ENCODE results near the gene AURKAIP1.

Gene AURKAIP1

DNA sequence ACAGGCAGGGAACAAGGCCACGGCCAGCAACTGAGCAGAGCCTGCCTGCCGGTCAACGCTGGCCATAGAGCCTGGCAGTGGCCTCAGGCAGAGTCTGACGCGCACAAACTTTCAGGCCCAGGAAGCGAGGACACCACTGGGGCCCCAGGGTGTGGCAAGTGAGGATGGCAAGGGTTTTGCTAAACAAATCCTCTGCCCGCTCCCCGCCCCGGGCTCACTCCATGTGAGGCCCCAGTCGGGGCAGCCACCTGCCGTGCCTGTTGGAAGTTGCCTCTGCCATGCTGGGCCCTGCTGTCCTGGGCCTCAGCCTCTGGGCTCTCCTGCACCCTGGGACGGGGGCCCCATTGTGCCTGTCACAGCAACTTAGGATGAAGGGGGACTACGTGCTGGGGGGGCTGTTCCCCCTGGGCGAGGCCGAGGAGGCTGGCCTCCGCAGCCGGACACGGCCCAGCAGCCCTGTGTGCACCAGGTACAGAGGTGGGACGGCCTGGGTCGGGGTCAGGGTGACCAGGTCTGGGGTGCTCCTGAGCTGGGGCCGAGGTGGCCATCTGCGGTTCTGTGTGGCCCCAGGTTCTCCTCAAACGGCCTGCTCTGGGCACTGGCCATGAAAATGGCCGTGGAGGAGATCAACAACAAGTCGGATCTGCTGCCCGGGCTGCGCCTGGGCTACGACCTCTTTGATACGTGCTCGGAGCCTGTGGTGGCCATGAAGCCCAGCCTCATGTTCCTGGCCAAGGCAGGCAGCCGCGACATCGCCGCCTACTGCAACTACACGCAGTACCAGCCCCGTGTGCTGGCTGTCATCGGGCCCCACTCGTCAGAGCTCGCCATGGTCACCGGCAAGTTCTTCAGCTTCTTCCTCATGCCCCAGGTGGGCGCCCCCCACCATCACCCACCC lies 43.7 kb downstream of the AURKAIP1 start, which contains the start of gene TAS1R3:
TAS1R3 (plus strand) TSS at position 213 of the 898 bp plus-strand sequence; CDS start at position 279, 66 bp downstream.
- no peak for DNase-seq

DNA sequence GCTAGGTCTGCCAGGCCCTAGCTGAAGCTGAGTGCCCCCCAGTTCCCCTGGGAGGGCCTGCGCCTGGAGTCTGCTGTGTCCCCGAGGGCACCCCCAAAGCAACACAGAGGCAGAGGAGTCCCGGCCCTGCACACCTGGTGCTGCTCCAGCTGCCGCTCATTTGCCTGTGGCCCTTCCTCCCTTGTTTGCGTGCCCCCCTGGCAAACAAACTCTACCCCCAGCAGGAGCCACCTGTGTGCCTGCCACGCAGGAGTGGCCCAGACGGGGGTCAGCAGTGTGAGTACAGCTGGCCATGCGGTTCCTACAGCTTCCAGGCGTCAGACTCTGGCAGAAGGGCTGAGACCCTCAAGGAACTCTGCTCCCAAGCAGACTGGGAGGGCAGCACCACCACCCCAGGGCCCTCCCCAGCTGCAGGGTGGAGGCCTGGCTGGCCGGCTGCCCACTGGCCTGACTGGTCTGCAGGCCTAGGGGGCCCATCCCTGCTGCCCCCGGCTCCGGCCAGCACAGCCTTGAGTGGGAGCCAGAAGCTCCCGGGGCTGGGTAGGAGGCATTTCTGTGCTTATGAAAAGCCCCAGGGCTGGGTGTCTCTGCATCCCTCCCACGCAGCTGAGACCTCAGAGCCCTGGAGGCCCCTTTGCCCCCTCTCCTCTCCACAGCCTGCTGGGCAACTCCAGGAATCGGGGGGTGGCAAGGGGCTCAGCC lies 44.5 kb downstream of the AURKAIP1 start:
- DNase-seq = no peak

GRCh38 chr1:1329304-1330210 lies 45.5 kb downstream of the AURKAIP1 start:
- DNase-seq = no peak

GRCh38 chr1:1328254-1328653 lies 46.8 kb downstream of the AURKAIP1 start:
- no peak for DNase-seq

DNA sequence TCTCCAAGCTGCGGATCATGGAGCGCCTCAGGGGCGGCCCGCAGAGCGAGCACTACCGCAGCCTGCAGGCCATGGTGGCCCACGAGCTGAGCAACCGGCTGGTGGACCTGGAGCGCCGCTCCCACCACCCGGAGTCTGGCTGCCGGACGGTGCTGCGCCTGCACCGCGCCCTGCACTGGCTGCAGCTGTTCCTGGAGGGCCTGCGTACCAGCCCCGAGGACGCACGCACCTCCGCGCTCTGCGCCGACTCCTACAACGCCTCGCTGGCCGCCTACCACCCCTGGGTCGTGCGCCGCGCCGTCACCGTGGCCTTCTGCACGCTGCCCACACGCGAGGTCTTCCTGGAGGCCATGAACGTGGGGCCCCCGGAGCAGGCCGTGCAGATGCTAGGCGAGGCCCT lies 47.7 kb downstream of the AURKAIP1 start:
- DNase-seq = no peak

GRCh38 chr1:1326075-1326605 lies 48.9 kb downstream of the AURKAIP1 start:
- DNase-seq = no peak

DNA sequence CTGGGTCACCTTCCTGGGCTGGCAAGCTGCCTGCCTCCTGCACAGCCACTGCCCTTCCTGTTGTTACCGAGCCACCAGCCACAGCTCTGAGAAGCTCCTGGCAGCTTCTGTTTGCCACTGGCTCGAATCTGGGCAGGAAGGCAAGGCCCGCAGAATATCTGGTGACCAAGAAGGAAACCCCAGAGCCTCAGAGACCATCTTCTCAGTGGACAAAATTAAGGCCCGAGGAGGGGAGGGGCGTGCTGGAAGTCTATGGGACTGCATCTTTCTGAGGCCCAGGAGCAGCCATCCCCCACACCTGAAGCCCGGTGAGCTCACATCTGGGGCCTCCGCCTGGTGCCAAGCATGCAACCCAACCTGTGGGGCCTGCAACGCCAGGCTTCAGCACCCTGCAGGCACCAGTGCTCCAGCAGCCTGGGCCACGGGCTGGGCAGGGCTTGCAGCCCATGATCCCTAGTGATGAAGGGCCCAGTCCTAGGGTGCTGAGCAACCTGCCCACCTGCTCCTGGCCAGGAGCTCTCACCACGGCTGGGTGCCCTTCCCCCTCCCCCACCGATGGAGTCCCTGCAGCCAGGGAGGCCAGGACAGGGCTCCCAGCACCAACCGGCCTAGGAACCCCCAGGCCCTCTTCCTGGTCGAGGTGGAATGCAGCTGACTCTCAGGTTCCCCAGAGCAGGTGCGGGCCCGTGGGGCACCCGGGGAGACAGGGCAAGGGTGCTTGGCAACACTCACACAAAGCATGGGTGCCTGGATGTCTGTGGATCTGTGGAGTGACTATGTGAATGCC lies 49.5 kb downstream of the AURKAIP1 start:
- no peak for DNase-seq

GRCh38 chr1:1324524-1325287 lies 50.3 kb downstream of the AURKAIP1 start, which contains the start of the genes CPTP and INTS11:
Gene CPTP, plus strand, starts transcription at chr1:1324802. Its CDS starts 2,109 bp downstream, at chr1:1326911.
Gene INTS11, minus strand, starts transcription at chr1:1324660. Its CDS starts 52 bp downstream, at chr1:1324608.
- DNase-seq = peak; percentile 96

GRCh38 chr1:1324084-1324523 lies 50.9 kb downstream of the AURKAIP1 start:
- DNase-seq = no peak
